ENCODE results near the gene DPH2.

DPH2 gene

GRCh38 chr1:43982808-43983207 is 13.0 kb downstream of the DPH2 start:
- no peak for DNase-seq (ENCODE audit: low read depth in 2 of 2)

DNA sequence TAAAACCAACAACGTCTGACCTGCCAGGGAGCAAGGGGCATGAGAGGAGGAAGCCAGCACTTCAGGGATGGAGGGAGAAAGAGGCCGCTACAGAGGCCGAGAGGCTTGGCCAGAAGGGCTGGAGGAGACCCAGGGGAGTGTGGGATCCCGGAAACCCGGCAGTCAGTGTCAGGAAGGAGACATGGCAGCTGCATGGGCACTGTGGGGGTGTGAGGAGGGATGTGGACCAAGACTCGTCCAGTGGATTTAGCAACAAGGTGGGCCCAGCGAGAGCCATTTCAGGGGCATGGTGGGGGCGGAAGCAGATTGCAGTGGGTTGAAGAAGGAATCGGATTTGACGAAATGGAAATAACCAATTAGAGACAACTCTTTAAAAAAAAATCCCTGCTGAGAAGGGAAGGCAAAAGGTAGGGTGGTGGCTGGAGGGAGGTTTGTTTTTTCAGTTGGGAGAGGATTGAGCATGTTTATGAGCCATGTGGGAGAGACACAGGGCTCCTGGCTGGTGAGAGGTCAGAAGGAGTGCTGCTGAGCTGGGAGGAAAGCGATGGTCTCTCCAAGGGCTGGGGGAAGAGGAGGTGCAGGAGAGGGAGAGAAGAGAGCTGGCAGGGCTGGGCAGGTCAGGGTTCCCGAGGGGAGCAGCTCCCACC is 13.6 kb downstream of the DPH2 start:
- no peak for DNase-seq (ENCODE audit: low read depth in 2 of 2)

DNA sequence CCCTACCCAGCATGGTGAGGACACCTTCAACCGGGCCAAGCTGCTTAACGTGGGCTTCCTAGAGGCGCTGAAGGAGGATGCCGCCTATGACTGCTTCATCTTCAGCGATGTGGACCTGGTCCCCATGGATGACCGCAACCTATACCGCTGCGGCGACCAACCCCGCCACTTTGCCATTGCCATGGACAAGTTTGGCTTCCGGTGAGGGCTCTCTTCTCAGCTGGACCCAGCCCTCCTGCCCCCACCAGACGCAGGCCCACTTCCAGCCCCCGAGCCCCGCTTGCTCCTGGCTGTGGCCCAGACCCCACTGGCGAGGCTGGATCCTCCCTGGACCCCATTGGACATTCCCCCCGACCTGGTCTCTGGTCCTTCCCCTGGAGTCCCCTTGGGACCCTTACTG is 15.0 kb downstream of the DPH2 start:
- no peak for DNase-seq (ENCODE audit: low read depth in 2 of 2)

DNA sequence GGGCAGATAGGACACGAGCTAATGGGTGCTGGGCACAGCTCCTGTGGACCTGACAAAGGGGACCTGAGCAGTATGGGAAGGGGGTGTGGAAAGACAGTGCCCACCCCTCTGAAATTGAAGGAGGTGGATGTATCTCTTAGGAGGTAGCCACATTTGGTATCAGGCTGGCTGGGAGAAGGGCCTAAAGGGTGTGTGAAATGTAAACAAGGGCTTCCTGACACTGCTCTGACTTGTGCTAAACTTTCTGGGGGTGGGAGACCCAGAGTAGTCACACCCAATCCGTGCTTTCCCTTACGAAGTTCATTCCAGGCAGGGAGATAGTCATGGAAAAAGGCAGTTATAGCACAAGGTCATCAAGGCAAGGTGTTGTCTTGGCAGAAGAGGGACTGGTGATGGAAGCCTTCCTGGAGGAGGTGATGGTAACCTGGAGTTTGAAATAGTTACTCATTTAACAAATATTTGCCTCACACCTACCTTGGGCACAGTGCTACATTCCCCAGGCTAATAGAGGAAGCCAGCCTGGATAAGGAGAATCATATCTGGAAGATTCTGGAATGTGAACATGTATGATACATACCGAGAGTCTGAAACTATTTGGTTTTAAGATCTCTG is 16.3 kb downstream of the DPH2 start:
- no peak for DNase-seq (ENCODE audit: low read depth in 2 of 2)

DNA sequence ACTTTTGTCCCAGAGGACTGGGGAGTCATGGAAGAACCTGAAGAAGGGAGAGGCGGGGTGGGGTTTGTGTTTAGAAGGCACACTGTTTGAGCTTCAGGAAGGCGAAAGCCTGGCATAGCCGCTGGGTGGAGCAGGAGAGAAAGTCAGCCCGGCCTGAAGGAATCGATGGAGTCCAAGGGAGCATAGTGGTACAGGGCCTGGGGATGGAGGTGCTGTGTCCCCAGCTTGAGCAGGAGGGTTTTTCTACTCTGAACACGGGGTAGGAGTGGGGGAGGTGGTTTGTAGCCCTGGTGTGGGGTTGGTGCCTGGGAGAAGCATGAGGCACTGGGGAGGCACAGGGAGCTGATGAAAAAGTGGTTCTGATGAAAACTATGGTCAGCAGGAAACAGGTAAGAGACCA is 16.9 kb downstream of the DPH2 start:
- no peak for DNase-seq (ENCODE audit: low read depth in 2 of 2)

DNA sequence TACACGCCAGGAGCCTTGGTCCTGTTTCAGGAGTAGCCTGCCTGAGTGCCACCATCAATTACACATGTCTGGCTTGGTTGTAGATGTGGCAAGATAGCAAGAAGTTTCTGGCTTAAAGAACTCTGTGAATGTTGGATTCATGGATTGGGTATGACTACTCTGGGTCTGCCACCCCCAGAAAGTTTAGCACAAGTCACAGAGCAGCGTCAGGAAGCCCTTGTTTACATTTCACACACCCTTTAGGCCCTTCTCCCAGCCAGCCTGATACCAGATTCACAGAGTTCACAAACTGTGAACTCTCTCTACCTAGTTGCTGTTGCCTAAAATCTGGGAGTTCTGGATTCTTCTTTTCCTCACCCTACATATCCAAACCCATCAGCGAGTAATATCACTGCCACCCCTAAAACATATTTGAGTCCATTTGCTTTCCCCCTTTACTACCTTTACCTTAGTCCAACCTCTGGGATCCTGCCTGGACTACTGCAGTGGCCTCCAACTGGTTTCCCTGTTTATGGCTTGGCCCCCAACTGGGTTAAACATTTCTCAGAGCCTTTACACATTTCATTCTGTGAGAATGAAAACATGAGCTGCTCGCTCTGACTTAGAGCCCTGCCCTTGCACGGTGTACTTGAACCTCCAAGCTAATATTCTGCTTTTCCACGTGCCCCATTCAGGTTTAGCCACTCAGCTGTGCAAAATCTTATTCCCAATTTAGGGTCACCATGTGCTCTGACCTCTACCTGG is 17.5 kb downstream of the DPH2 start:
- no peak for DNase-seq (ENCODE audit: low read depth in 2 of 2)

DNA sequence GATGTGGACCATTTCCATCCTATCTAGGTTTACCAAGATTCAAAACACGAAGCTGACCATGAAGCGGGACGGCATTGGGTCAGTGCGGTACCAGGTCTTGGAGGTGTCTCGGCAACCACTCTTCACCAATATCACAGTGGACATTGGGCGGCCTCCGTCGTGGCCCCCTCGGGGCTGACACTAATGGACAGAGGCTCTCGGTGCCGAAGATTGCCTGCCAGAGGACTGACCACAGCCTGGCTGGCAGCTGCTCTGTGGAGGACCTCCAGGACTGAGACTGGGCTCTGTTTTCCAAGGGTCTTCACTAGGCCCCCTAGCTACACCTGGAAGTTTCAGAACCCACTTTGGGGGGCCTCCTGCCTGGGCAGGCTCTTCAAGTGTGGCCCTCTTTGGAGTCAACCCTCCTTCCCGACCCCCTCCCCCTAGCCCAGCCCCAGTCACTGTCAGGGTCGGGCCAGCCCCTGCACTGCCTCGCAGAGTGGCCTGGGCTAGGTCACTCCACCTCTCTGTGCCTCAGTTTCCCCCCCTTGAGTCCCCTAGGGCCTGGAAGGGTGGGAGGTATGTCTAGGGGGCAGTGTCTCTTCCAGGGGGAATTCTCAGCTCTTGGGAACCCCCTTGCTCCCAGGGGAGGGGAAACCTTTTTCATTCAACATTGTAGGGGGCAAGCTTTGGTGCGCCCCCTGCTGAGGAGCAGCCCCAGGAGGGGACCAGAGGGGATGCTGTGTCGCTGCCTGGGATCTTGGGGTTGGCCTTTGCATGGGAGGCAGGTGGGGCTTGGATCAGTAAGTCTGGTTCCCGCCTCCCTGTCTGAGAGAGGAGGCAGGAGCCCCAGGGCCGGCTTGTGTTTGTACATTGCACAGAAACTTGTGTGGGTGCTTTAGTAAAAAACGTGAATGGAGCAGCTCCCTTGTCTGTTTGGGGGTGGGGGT is 20.7 kb downstream of the DPH2 start:
- no peak for DNase-seq (ENCODE audit: low read depth in 2 of 2)

DNA sequence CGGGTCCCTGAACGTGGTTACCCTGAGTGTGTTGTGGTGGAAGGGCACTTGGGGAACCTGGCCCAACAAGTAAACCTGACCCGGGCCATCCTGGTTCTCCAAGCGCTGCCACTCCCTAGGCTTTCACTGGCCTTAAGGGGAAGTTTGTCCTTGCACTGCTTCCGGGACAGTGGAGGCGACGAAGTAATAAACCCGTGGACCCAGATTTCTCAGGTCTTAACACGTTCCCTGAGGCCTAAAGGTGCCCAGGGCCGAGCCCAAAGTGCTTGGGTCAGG is 21.3 kb downstream of the DPH2 start:
- no peak for DNase-seq (ENCODE audit: low read depth in 2 of 2)

DNA sequence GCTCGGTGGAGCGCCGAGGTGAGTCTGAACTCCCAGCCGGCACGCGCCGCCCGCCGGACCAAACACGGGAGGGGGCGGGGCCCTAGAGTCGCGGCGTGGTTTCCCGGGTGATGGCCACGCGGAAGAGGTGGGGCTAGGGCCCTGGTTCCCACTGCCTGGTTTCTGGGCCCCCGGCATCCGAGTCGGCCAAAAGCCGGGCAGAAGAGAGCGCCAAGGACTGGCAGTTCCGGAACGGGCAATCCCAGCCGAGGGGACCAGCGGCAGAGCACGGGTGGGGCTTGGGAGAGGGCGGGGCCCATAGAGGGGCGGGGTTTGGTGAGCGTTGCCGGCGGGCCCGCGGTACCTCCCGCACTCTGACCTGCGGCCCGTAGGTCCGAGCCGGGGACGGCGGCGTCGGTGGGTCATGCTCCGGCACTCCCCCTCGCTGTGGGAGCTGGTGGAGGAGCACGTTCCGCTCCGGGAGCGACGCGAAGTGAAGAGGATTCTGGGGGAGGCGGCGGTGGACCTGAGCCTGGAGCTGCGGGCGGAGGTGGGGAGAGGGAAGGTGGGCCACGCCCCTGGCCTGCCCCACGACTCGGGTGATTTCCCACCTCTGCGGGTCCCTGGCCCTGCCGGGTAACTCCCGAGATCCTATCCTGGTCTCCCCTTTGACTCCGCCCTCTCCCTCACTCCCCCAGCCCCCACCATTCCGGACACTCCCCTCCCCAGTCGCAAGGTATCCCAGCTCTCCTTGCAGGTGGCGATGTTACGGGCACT is 21.8 kb downstream of the DPH2 start, which contains the start of gene CCDC24:
CCDC24 (plus strand) TSS at position 124 of the 756 bp plus-strand sequence; CDS start at position 404, 280 bp downstream.
- DNase-seq (ENCODE audit: low read depth in 2 of 2): peak; percentile 70 to 74

DNA sequence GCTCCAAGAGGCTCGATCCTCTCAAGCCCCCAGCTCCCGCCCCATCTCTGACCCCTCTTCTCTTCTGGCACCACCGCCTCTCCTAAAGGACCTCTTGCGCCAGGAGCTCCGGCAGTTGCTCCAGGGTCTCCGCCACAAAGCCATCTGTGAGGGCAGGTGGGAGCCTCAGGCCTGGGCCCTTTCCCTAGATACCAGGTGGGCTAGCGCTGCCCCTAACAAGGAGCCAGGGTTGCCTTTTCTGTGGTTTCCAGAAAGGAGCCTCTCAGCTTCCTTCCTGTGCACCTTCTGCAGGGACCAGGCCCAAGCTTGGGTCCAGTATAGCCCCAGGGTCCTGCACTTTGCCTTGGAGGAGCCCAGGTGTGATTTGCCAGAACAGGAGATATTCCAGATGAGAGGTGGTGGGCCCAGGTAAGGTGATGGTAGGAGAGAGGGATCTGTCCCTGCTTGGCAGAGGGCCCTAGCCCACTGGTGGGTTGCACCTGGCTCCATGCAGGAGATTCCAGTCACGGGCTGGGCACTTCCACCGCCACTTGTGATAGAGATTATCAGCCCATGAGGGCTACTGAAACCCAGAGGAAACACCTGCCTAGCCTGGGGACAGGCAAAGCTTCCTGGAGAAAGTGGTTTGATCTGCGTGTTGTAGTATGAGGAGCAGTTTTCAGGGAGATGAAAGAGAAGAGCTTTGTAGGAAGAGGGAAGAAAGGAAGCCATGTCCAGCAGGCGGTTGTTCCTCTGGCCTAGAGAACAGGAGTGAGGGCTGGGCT is 22.6 kb downstream of the DPH2 start:
- DNase-seq (ENCODE audit: low read depth in 2 of 2): no peak

DNA sequence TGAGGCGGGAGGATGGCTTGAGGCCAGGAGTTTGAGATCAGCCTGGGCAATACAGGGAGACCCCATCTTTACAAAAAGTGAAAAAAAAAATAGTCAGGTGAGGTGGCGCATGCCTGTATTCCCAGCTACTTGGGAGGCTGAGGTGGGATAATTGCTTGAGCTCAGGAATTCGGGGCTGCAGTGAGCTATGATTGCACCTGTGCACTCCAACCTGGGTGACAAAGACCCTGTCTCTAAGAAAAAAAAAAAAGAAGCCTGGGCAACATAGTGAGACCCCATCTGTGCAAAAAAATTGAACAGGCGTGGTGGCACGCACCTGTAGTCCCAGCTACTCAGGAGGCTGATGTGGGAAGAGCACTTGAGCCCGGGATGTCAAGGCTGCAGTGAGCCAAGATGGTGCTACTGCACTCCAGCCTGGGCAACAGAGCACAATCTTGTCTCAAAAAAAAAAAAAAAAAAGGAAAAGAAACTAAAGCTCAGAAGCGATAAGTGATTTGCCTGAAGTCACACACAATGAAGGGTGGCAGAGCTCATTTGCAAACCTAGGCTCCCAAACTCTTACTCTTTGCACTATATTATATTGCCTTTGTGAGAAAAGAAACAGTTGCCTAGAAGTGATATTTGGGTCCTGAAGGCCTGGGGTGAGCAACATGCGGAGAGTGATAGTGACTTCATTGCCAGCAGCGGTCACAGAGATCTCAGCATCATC is 23.6 kb downstream of the DPH2 start:
- no peak for DNase-seq (ENCODE audit: low read depth in 2 of 2)

- DNase-seq (ENCODE audit: low read depth in 2 of 2): no peak
Measured at GRCh38 chr1:43994071-43994470, 24.3 kb downstream of the DPH2 start.

DNA sequence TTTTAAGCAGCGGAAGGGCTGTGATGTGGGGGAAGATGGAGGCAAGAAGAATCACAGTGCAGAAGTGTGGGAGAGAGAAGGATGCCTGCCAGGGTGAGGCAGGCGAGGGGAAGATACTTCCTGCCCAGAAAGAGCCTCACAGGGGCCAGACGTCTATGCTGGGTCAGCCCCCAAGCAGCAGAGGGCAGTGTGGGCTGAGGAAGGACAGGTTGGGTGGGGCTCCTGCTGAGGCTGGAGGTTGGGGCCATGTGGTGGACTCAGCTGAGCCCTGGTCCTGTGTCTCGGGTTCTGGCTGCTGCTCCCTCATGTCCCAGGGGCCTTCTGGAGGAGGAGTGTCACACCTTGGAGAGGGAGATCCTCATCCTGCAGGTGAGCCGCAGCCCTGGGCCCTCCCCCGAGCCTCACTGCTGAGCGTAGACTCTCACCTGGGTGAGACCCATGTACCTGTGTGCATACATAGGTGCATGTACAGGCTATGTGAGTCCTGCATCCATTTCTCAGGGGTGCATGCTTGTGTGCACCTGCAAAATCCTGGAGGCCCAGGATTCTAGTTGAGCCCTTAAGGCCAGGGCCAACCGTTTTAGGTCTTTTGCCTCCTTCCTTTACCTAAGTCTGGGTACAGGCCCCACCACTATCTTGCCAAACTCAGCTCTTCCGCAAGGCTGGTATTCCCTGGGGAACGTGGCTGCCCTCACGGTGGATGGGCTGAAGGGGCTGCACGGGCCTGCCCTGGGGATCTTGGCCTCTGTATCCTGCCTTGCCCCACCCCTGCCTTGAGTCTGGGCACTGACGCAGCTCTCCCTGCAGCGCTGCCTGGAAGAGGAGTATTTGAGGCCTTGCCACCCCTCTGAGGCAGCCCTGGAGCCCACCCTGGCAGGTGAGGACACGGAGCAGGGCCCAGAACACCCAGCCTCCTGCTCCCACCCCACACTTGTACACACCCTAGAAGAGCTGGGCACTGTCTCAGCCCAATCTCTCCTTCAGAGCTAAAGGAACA is 25.3 kb downstream of the DPH2 start:
- no peak for DNase-seq (ENCODE audit: low read depth in 2 of 2)

GRCh38 chr1:43995984-43996732 is 26.3 kb downstream of the DPH2 start:
- DNase-seq (ENCODE audit: low read depth in 2 of 2): no peak

GRCh38 chr1:43996733-43997115 is 26.9 kb downstream of the DPH2 start:
- DNase-seq (ENCODE audit: low read depth in 2 of 2): no peak

GRCh38 chr1:43997295-43997999 is 27.6 kb downstream of the DPH2 start:
- no peak for DNase-seq (ENCODE audit: low read depth in 2 of 2)

- DNase-seq (ENCODE audit: low read depth in 2 of 2): no peak
Measured at GRCh38 chr1:43998000-43998378, 28.2 kb downstream of the DPH2 start.

- DNase-seq (ENCODE audit: low read depth in 2 of 2): no peak
Measured at GRCh38 chr1:43999455-43999854, 29.6 kb downstream of the DPH2 start.
